ENCODE results near the gene DHRS11. TPM values are rescaled to one million over a fixed set of nuclear protein-coding genes. Genes with fewer than 3 reads are reported as not detected.

The DHRS11 gene
- total RNA-seq, 4 donors from 2014 or later: 10.5 to 19.7 (median 16.9) TPM

DNA sequence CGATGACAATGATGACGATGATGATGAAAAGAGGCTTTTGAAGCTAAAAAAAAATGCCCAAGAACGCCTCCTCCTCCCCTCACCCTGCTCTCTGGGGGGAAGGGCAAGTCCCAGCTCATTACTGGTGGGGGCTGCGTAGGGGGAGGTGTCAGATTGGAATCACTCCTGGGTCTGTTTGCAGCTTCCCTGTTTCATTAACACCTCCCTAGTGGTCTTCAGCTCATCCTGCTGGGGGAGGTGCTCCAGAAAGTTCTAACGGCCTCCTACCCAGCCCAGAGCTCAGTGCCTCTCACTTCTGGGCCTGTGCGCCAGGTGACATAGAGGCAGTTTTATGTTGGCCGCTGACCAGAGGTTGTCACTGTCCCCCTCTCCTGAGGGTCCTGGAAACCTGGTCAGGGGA lies 22.4 kb downstream of the DHRS11 start:
- WGBS: 70% methylated on average over 7 of the region's 7 CpGs
- H3K4me1 ChIP-seq: peaks cover 2% of the 10 kb centered on the region
- H3K9me3 ChIP-seq: no peaks in the 10 kb centered on the region
- peaks cover 3% of the 10 kb centered on the region for H3K27me3 ChIP-seq
- H3K27ac ChIP-seq: no peak overlapping the region
- TF ChIP-seq POLR2AphosphoS5 (IDR thresholded peaks at IDR 0.05): no peak
- no peaks in the 10 kb centered on the region for H3K36me3 ChIP-seq
- DNase-seq (ENCODE audit: low spot score in 2 of 2): no peak
- H3K4me3 ChIP-seq: no peak overlapping the region

DNA sequence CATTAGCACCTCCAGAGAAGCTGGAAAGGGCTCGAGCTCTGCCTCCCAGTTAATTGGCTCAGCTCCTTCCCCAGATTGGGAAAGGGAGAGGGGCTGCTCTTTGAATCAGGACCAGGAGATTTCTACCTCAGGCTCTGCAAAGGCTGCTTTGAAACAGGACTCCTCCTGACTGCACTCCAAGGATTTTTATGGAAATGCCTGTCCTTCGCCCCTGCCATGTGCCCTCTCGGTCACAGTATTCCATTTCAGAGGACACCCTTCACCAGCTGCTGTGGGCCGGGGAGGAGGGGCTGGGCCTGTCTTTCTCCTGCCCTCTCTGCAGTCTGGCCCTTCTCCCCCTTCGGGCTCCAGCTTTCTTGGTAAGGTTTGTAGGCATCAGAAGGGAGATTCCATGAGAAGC lies 23.3 kb downstream of the DHRS11 start:
- Histone ChIP-seq H3K27me3 (peaks cover 3% of the 10 kb centered on the region), H3K36me3 (no peaks in the 10 kb centered on the region), H3K4me3 (no peak overlapping the region), H3K27ac (no peak overlapping the region), H3K4me1 (no peaks in the 10 kb centered on the region), H3K9me3 (no peaks in the 10 kb centered on the region)
- WGBS: 43% methylated on average over 2 of the region's 5 CpGs
- DNase-seq (ENCODE audit: low spot score in 2 of 2): no peak
- TF ChIP-seq, protein P1, sequence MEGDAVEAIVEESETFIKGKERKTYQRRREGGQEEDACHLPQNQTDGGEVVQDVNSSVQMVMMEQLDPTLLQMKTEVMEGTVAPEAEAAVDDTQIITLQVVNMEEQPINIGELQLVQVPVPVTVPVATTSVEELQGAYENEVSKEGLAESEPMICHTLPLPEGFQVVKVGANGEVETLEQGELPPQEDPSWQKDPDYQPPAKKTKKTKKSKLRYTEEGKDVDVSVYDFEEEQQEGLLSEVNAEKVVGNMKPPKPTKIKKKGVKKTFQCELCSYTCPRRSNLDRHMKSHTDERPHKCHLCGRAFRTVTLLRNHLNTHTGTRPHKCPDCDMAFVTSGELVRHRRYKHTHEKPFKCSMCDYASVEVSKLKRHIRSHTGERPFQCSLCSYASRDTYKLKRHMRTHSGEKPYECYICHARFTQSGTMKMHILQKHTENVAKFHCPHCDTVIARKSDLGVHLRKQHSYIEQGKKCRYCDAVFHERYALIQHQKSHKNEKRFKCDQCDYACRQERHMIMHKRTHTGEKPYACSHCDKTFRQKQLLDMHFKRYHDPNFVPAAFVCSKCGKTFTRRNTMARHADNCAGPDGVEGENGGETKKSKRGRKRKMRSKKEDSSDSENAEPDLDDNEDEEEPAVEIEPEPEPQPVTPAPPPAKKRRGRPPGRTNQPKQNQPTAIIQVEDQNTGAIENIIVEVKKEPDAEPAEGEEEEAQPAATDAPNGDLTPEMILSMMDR (IDR thresholded peaks at IDR 0.05): no peak
- no peak for TF ChIP-seq POLR2A (IDR thresholded peaks at IDR 0.05)
- no peak for TF ChIP-seq EP300 (IDR thresholded peaks at IDR 0.05)
- TF ChIP-seq POLR2AphosphoS5 (IDR thresholded peaks at IDR 0.05): no peak

DNA sequence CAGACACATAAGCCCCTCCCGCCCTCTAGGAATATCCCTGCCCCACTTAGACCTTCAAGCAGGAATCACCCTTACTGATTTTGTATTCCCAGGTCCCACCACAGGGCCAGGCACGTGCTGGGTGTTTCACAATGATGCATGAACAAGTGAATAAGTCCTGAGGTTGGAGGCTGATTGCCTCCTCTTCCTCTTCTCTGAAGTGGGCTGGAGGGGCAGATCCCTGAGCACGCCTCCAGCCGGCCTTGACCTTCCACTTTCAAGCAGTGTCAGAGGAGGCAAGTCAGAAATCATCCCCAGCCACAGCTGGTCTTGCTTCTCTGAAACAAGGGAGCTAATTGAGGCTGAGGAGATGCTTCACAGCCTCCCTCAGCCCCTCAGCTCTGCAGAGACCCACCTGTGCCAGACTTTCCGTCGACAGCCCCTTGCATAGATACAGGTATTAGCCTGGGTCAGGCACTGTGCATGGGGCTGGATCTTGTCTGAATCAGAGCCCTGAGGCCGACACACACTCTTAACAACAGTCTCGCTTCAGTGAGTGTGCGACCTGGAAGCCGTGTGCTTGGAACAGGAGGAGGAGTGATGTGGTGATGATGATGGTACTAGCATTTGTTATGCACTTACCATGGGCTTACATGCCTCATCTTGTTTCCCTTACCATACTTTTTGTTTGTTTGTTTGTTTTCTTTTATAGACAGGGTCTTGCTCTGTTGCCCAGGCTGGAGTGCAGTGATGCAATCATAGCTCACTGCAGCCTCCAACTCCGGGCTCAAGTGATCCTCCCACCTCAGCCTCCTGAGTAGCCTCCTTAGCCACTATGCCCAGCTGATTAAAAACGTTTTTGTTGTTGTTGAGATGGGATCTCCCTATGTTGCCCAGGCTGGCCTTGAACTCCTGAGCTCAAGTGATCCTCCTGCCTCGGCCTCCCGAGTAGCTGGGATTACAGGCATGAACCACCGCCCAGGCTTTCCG lies 24.7 kb downstream of the DHRS11 start:
- WGBS: 82% methylated on average over 16 of the region's 16 CpGs
- no peaks in the 10 kb centered on the region for H3K9me3 ChIP-seq
- peaks cover 3% of the 10 kb centered on the region for H3K27me3 ChIP-seq
- no peak overlapping the region for H3K27ac ChIP-seq
- TF ChIP-seq POLR2AphosphoS5 (IDR thresholded peaks at IDR 0.05): no peak
- TF ChIP-seq, protein P1 (IDR thresholded peaks at IDR 0.05): no peak
- no peak for TF ChIP-seq EP300 (IDR thresholded peaks at IDR 0.05)
- no peak for TF ChIP-seq POLR2A (IDR thresholded peaks at IDR 0.05)
- H3K4me3 ChIP-seq: no peak overlapping the region
- no peaks in the 10 kb centered on the region for H3K4me1 ChIP-seq
- no peaks in the 10 kb centered on the region for H3K36me3 ChIP-seq
- no peak for DNase-seq (ENCODE audit: low spot score in 2 of 2)

DNA sequence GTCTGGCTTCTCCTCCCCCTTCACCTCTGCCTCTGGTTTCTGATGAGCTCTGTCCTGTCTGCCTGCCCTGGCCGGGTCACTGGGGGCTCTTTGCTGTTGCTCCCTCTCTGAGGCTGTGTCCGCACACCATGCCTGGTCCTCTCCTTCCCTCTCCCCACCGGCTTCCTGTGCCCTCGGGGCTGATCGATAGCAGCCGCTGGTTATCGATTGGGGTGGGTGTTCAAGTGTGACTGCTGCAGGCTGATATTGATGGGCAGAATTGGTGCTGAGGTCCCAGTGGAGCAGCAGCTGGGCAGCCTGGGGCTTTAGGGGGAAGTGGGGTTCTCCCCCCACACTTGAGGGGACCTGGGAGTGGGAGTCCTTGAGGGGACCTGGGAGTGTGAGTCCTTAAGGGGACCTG lies 26.1 kb downstream of the DHRS11 start:
- no peaks in the 10 kb centered on the region for H3K36me3 ChIP-seq
- no peaks in the 10 kb centered on the region for H3K4me1 ChIP-seq
- no peak overlapping the region for H3K27ac ChIP-seq
- DNase-seq (ENCODE audit: low spot score in 2 of 2): no peak
- TF ChIP-seq, protein P1 (IDR thresholded peaks at IDR 0.05): no peak
- TF ChIP-seq POLR2AphosphoS5 (IDR thresholded peaks at IDR 0.05) (no peak), EP300 (IDR thresholded peaks at IDR 0.05) (no peak)
- no peaks in the 10 kb centered on the region for H3K9me3 ChIP-seq
- no peaks in the 10 kb centered on the region for H3K27me3 ChIP-seq
- 83% methylated on average over 7 of the region's 7 CpGs for WGBS
- no peak overlapping the region for H3K4me3 ChIP-seq

DNA sequence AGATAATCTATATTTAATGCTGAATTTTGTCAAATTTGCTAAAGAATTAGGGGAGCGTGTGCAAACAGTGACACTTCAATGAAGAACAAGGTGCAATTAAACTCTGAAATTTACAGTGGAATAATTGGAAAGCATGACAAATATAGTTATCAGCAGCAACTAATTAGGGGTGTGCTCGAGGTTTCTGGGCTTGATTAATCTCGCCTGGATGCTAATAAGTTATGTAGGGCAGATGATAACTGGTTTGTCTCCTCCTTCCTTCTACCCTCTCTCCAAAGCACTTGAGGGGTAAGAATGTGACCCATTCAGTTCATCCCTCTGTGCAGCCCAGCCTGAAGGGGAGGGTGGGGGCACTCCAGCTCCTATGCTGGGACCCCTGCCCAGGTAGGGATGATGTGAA lies 31.6 kb downstream of the DHRS11 start:
- Histone ChIP-seq H3K9me3 (no peaks in the 10 kb centered on the region), H3K36me3 (no peaks in the 10 kb centered on the region), H3K27me3 (no peaks in the 10 kb centered on the region), H3K4me3 (no peak overlapping the region), H3K27ac (no peak overlapping the region), H3K4me1 (no peaks in the 10 kb centered on the region)
- TF ChIP-seq POLR2A (IDR thresholded peaks at IDR 0.05) (no peak), POLR2AphosphoS5 (IDR thresholded peaks at IDR 0.05) (no peak), EP300 (IDR thresholded peaks at IDR 0.05) (no peak)
- TF ChIP-seq, protein P1 (IDR thresholded peaks at IDR 0.05): no peak
- 72% methylated on average over 3 of the region's 3 CpGs for WGBS
- DNase-seq (ENCODE audit: low spot score in 2 of 2): no peak
